ENCODE measurements around the gene IFITM5. TPM values are rescaled to one million over a fixed set of nuclear protein-coding genes. Genes with fewer than 3 reads are reported as not detected.

Gene IFITM5
- total and polyA plus RNA-seq, 10 donors, result not detected

DNA sequence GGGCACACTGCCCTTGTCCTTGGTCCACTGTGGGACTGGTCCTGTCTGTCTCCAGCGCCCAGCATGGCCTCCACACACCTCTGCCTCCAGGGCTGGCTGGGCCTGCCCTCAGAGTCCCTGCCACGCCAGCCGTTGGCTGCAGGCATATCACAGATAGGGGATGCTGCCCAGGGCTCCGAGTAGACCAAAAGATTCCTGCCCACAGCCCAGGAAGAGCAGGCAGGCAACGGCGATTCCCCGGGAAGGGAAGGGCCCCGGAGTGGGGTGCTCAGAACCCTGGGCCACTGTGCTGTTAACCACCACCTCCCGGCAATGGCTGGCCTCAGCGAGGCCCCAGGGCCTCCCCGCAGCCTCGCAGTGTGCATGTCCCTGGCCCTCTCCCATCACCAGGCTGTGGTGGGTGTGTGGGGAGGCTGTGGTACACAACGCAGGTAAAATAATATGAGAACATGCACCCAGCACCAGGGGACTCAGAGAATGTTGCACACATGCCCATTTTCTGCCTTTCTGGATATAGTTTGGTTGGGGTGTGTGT, 2.2 kb downstream of the IFITM5 start:
- intact Hi-C loops (cut with DNase I; ENCODE audit: low total_unique reads), result no loop called here
- WGBS, 5 donors, result 64 to 76% (median 71%) methylated on average over 12 to 13 of the region's 13 CpGs

DNA sequence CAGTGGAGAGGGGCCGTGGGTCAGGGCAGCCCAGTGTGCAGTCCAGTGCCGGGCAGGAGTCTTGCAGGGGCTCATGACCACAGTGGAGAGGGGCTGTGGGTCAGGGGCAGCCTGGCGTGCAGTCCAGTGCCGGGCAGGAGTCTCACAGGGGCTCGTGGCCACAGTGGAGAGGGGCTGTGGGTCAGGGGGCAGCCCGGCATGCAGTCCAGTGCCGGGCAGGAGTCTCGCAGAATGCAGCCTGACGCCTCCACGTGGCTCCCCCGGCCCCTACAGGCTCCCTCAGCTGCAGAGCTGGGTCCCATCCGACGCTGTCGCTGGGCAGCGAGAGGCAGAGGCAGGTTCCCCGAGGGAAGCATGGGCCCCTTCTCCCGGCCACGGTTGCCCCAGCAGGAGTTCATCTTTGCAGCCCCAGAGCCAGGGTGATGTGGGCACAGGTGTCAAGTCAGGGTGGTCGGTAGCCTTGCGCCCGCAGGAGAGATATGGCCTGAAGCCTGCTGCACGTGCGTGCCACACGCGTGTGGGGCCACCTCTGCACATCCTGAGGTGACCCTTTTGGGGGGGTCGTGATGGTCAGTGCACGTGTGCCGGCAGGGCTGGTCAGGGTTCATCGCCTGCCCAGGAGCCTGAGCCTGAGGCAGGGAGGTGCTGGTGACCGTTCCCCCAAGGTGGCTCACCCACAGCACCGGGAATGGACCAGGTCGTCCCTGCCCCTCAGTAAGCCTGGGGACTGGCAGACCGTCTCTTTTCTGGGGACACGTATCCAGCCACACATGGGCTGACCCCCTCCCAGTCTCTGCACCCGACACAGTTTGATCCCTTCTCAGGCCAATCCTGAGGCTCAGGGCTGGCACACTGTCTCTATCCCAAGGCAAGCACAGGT, 2.9 kb downstream of the IFITM5 start:
- H3K27ac ChIP-seq, result peak overlapping the region in 1 of 8 donors; percentile 41
- peak; percentile 70 for DNase-seq
- no peak overlapping the region for H3K4me3 ChIP-seq
- WGBS, 5 donors, result 67 to 83% (median 81%) methylated on average over 6 to 35 of the region's 35 CpGs
- TF ChIP-seq POLR2AphosphoS5 (IDR thresholded peaks at IDR 0.05) (peak in 2 of 3 donors; percentile 6 to 69), POLR2A (IDR thresholded peaks at IDR 0.05) (no peak)
- TF ChIP-seq, protein P1, sequence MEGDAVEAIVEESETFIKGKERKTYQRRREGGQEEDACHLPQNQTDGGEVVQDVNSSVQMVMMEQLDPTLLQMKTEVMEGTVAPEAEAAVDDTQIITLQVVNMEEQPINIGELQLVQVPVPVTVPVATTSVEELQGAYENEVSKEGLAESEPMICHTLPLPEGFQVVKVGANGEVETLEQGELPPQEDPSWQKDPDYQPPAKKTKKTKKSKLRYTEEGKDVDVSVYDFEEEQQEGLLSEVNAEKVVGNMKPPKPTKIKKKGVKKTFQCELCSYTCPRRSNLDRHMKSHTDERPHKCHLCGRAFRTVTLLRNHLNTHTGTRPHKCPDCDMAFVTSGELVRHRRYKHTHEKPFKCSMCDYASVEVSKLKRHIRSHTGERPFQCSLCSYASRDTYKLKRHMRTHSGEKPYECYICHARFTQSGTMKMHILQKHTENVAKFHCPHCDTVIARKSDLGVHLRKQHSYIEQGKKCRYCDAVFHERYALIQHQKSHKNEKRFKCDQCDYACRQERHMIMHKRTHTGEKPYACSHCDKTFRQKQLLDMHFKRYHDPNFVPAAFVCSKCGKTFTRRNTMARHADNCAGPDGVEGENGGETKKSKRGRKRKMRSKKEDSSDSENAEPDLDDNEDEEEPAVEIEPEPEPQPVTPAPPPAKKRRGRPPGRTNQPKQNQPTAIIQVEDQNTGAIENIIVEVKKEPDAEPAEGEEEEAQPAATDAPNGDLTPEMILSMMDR (IDR thresholded peaks at IDR 0.05 in 8 of 11, conservative IDR thresholded peaks at IDR 0.05 in 3 of 11), result no peak
- H3K36me3 ChIP-seq, result peaks cover 0 to 46% (median 29%) of the 10 kb centered on the region in 6 donors
- H3K9me3 ChIP-seq, result no peaks in the 10 kb centered on the region
- H3K27me3 ChIP-seq (replicated peaks in 1 of 7), result peaks cover 0 to 34% (median 8%) of the 10 kb centered on the region in 7 donors
- intact Hi-C loops (cut with DNase I; ENCODE audit: low total_unique reads), result no loop called here
- peaks cover 0 to 58% (median 13%) of the 10 kb centered on the region in 6 donors for H3K4me1 ChIP-seq

More for the DNA sequence above, 2.2 kb downstream of the IFITM5 start:
- no peak overlapping the region for H3K4me3 ChIP-seq
- peak; percentile 71 for DNase-seq
- peak overlapping the region in 2 of 8 donors; percentile 22 to 41 for H3K27ac ChIP-seq
- H3K27me3 ChIP-seq (replicated peaks in 1 of 7), result peaks cover 0 to 34% (median 8%) of the 10 kb centered on the region in 7 donors
- H3K36me3 ChIP-seq, result peaks cover 0 to 39% (median 26%) of the 10 kb centered on the region in 6 donors
- H3K9me3 ChIP-seq, result no peaks in the 10 kb centered on the region
- peaks cover 0 to 51% (median 13%) of the 10 kb centered on the region in 6 donors for H3K4me1 ChIP-seq
- peak in 2 of 3 donors; percentile 7 to 26 for TF ChIP-seq POLR2AphosphoS5 (IDR thresholded peaks at IDR 0.05)
- no peak for TF ChIP-seq POLR2A (IDR thresholded peaks at IDR 0.05)
- TF ChIP-seq, protein P1 (IDR thresholded peaks at IDR 0.05 in 8 of 11, conservative IDR thresholded peaks at IDR 0.05 in 3 of 11), result no peak

GRCh38 chr11:295351-296170, 3.8 kb downstream of the IFITM5 start:
- Histone ChIP-seq H3K36me3 (peaks cover 0 to 54% (median 29%) of the 10 kb centered on the region in 6 donors), H3K27me3 (replicated peaks in 1 of 7) (peaks cover 0 to 34% (median 8%) of the 10 kb centered on the region in 7 donors), H3K4me1 (peaks cover 0 to 67% (median 17%) of the 10 kb centered on the region in 6 donors), H3K27ac (no peak overlapping the region), H3K4me3 (no peak overlapping the region), H3K9me3 (no peaks in the 10 kb centered on the region)
- TF ChIP-seq POLR2AphosphoS5 (IDR thresholded peaks at IDR 0.05), result peak in 1 of 3 donors; percentile 49
- TF ChIP-seq, protein P1 (IDR thresholded peaks at IDR 0.05 in 8 of 11, conservative IDR thresholded peaks at IDR 0.05 in 3 of 11), result no peak
- DNase-seq, result peak; percentile 69
- intact Hi-C loops (cut with DNase I; ENCODE audit: low total_unique reads), result no loop called here
- 79 to 91% (median 83%) methylated on average over 17 to 26 of the region's 26 CpGs for WGBS, 5 donors

All from spleen (tissue), 11 donors.